GM10266 (cell line): ENCODE measurements around the gene LMTK2.

Experiments used
- DNase-seq: peaks from one replicate; pipeline ENCODE4 v3.0.0; 2012; ENCODE audit errors: extremely low spot score
- TF ChIP-seq, protein P1 (sequence below): IDR thresholded peaks from 2 replicates; pipeline ENCODE4 v1.5.1; 2012; ENCODE audit warnings: mild to moderate bottlenecking, low read depth; ENCODE audit not compliant: control insufficient read depth, insufficient read depth; ENCODE audit errors: missing control alignments

Gene LMTK2

DNA sequence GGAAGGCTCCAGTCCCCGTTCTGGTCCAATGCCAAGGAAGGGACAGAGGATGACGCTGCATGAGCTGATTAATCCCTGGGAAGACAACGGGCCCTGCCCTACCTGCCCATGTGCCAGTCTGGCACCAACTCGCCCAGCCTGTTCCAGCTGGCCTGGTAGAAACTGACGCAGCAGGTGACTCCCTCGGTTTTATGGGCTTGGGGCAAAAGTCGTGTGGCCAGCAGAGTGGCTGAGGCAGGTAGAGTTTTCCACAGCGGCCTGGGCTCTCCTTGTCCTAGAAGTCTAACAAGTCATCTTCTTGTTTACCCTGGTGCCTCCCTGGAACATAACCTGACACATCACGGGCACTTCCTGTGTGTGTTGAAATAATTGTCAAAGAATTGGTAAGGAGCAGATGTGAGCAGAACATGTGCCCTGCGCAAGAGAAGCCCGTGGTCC is 20.4 kb upstream of the LMTK2 start:
- DNase-seq = no peak

DNA sequence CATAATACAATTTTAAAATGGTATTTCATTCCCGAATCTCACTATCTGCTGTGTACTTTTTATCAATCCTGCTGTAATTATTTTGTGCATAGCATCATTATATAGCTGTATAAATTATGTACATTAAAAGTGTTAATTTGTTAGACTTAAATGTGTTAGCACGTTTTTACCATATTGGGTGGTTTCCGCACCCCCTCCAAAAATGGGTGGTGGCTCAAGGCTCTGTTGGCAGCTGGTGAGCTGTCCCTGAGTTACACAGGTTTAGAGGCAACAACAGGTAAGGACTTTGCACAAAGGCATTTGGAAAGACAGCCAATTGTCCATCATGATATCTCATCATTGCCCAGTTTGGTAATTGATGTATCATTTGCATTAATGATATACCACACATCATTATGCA is 18.6 kb upstream of the LMTK2 start:
- TF ChIP-seq, protein P1, sequence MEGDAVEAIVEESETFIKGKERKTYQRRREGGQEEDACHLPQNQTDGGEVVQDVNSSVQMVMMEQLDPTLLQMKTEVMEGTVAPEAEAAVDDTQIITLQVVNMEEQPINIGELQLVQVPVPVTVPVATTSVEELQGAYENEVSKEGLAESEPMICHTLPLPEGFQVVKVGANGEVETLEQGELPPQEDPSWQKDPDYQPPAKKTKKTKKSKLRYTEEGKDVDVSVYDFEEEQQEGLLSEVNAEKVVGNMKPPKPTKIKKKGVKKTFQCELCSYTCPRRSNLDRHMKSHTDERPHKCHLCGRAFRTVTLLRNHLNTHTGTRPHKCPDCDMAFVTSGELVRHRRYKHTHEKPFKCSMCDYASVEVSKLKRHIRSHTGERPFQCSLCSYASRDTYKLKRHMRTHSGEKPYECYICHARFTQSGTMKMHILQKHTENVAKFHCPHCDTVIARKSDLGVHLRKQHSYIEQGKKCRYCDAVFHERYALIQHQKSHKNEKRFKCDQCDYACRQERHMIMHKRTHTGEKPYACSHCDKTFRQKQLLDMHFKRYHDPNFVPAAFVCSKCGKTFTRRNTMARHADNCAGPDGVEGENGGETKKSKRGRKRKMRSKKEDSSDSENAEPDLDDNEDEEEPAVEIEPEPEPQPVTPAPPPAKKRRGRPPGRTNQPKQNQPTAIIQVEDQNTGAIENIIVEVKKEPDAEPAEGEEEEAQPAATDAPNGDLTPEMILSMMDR = no peak
- DNase-seq = no peak

More for the DNA sequence above, 20.4 kb upstream of the LMTK2 start:
- TF ChIP-seq, protein P1 = no peak

DNA sequence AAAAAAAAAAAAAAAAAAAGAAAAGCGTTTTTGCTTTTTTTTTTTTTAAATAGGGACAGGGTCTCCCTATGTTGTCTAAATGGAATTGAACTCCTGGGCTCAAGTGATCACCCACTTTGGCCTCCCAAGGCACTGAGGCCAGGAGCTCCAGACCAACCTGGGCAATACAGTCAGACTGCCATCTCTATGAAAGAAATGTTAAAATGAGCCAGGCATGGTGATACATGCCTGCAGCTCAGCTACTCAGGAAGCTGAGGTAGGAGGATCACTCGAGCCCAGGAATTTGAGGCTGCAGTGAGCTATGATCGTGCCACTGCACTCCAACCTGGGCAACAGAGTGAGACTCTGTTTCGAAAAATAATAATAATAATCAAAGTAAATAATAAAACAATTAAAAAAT is 16.5 kb upstream of the LMTK2 start:
- TF ChIP-seq, protein P1 = no peak
- no peak for DNase-seq

DNA sequence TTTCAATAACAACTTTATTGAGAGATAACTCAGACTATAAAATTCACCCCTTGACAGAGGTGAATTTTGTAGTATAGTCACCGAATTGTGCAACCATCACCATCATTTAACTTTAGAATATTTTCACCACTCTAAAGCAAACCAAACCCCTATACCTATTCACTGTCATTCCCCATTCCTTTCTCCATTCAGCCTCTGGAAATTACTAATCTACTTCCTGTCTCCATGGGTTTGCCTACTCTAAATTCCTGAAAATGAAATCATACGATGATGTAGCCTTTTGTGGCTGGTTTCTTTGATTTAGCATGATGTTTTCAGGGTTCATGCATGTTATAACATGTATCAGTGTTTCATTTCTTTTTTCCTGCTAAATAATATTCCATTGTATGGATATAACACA is 15.6 kb upstream of the LMTK2 start:
- TF ChIP-seq, protein P1 = no peak

DNA sequence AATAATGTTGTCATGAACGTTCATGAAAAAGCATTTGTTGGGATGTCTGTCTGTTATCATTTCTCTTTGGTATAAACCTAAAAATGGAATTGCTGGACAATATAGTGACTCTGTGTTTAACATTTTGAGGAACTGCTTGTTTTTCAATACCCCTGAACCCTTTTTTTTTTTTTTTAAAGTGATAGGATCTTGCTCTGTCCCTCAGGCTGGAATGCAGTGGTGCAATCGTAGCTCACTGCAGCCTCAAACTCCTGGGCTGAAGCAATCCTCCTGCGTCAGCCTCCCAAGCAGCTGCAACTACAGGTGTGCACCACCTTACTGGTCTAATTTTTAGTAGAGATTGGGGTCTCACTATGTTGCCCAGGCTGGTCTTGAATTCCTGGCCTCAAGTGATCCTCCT is 15.1 kb upstream of the LMTK2 start:
- TF ChIP-seq, protein P1 = no peak
- no peak for DNase-seq

More for the DNA sequence above, 15.6 kb upstream of the LMTK2 start:
- no peak for DNase-seq

DNA sequence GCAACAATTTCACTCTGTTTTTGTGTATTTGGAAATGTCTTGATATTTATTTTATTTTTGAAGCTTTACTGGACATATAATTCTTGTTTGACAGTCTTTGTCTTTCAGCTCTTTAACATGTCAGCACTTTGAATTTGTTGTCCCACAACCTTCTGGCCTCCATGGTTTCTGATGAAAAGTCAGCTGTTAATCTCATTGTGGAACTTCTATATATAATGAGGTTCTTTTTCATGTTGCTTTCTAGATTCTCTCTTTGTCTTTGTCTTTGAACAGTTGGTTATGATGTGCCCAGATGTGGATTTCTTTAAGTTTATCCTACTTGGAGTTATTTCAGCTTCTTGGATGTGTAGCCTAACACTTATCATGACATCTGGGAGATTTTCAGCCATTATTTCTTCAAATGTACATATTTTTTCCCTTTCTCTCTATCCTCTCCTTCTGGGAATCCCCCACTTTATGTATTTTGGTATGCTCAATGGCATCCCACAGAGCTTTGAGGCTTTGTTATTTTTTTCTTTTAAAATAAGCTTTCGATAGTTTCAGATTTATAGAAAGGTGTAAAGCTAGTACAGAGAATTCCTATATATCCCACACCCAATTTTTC is 9.5 kb upstream of the LMTK2 start:
- TF ChIP-seq, protein P1 = no peak
- no peak for DNase-seq

DNA sequence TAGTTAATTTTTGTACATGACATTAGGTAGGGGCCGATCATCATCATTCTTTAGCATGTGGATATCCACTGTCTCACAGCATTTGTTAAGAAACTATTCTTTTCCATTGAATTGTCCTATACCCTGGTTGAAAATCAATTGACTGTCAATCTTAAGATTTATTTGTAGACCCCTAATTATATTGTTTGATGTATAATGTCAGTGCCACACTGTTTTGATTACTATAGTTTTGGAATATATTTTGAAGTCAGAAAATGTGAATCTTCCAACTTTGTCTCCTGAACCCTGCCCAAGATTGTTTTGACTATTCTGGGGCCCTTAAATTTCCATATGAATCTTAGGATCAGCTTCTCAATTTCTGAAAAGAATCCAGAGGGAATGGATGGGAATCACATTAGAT is 6.6 kb upstream of the LMTK2 start:
- no peak for DNase-seq
- TF ChIP-seq, protein P1 = no peak
